Measurements from ENCODE around the gene NUDT8.
"Not testable (repeated sequence)": the region's sequence is repeated elsewhere in the genome, so short reads cannot be mapped to it uniquely, and the experiment has no call there.

Gene NUDT8

GRCh38 chr11:67596753-67597300 is 32.9 kb downstream of the NUDT8 start:
- in situ Hi-C loops (cut with HindIII; ENCODE audit: low pct_ligation_motif_present, low sequenced_read_pairs), result no loop called here
- H3K27me3 ChIP-seq (replicated peaks), result peaks cover 2% of the 10 kb centered on the region
- H3K4me3 ChIP-seq (ENCODE audit: low read depth, low read length), result no peak overlapping the region
- no peak overlapping the region for H3K27ac ChIP-seq
- no peaks in the 10 kb centered on the region for H3K36me3 ChIP-seq (replicated peaks)
- DNase-seq, result no peak
- no peak for TF ChIP-seq CTCF (IDR thresholded peaks at IDR 0.05; ENCODE audit: low read depth, low read length, missing control alignments)

- H3K36me3 ChIP-seq (replicated peaks), result no peaks in the 10 kb centered on the region
- DNase-seq, result no peak
- no peak overlapping the region for H3K27ac ChIP-seq
- no peak for TF ChIP-seq CTCF (IDR thresholded peaks at IDR 0.05; ENCODE audit: low read depth, low read length, missing control alignments)
- no peak overlapping the region for H3K4me3 ChIP-seq (ENCODE audit: low read depth, low read length)
- no peaks in the 10 kb centered on the region for H3K27me3 ChIP-seq (replicated peaks)
- in situ Hi-C loops (cut with HindIII; ENCODE audit: low pct_ligation_motif_present, low sequenced_read_pairs), result no loop called here
These were observed 35.3 kb downstream of the NUDT8 start for GRCh38 chr11:67594480-67594879.

GRCh38 chr11:67593565-67593905 is 36.2 kb downstream of the NUDT8 start:
- TF ChIP-seq CTCF (IDR thresholded peaks at IDR 0.05; ENCODE audit: low read depth, low read length, missing control alignments), result no peak
- Histone ChIP-seq H3K27me3 (replicated peaks) (no peaks in the 10 kb centered on the region), H3K36me3 (replicated peaks) (peaks cover under 1% of the 10 kb centered on the region), H3K27ac (no peak overlapping the region), H3K4me3 (ENCODE audit: low read depth, low read length) (no peak overlapping the region)
- no peak for DNase-seq
- in situ Hi-C loops (cut with HindIII; ENCODE audit: low pct_ligation_motif_present, low sequenced_read_pairs), result no loop called here

GRCh38 chr11:67592880-67593564 is 36.7 kb downstream of the NUDT8 start:
- peaks cover 6% of the 10 kb centered on the region for H3K36me3 ChIP-seq (replicated peaks)
- DNase-seq, result no peak
- H3K27ac ChIP-seq, result no peak overlapping the region
- in situ Hi-C loops (cut with HindIII; ENCODE audit: low pct_ligation_motif_present, low sequenced_read_pairs), result no loop called here
- TF ChIP-seq CTCF (IDR thresholded peaks at IDR 0.05; ENCODE audit: low read depth, low read length, missing control alignments), result no peak
- no peak overlapping the region for H3K4me3 ChIP-seq (ENCODE audit: low read depth, low read length)
- H3K27me3 ChIP-seq (replicated peaks), result no peaks in the 10 kb centered on the region

- H3K36me3 ChIP-seq (replicated peaks), result peaks cover 33% of the 10 kb centered on the region
- in situ Hi-C loops (cut with HindIII; ENCODE audit: low pct_ligation_motif_present, low sequenced_read_pairs); H3K27ac ChIP-seq; DNase-seq; H3K4me3 ChIP-seq (ENCODE audit: low read depth, low read length); H3K27me3 ChIP-seq (replicated peaks): not testable (repeated sequence)
These were observed 40.8 kb downstream of the NUDT8 start for GRCh38 chr11:67588899-67589415.

- H3K36me3 ChIP-seq (replicated peaks), result peaks cover 33% of the 10 kb centered on the region
- in situ Hi-C loops (cut with HindIII; ENCODE audit: low pct_ligation_motif_present, low sequenced_read_pairs), result no loop called here
- no peak overlapping the region for H3K4me3 ChIP-seq (ENCODE audit: low read depth, low read length)
- H3K27me3 ChIP-seq (replicated peaks), result no peaks in the 10 kb centered on the region
- TF ChIP-seq CTCF (IDR thresholded peaks at IDR 0.05; ENCODE audit: low read depth, low read length, missing control alignments), result no peak
- H3K27ac ChIP-seq, result no peak overlapping the region
- DNase-seq, result no peak
These were observed 41.6 kb downstream of the NUDT8 start for GRCh38 chr11:67588136-67588503.

Measured in brain microvascular endothelial cell (primary cell).